ENCODE data around the gene SDK1.
"Not testable (repeated sequence)": the region's sequence is repeated elsewhere in the genome, so short reads cannot be mapped to it uniquely, and the experiment has no call there.

The SDK1 gene

GRCh38 chr7:3937605-3938004 is 636.6 kb downstream of the SDK1 start:
- DNase-seq = no peak

DNA sequence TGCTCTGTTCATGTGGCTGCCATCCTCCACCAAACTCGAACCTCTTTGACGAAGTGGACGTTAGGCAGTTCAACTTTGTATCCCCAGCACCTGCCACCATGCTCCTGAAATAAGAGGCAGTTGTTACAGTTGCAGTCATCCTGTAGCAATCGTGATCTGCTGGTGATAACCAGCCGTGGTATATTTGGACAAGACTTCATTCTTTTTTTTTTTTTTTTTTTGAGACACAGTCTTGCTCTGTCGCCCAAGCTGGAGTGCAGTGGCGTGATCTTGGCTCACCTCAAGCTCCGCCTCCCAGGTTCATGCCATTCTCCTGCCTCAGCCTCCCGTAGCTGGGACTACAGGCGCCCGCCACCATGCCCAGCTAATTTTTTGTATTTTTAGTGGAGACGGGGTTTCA is 640.7 kb downstream of the SDK1 start:
- DNase-seq = not testable (repeated sequence)

DNA sequence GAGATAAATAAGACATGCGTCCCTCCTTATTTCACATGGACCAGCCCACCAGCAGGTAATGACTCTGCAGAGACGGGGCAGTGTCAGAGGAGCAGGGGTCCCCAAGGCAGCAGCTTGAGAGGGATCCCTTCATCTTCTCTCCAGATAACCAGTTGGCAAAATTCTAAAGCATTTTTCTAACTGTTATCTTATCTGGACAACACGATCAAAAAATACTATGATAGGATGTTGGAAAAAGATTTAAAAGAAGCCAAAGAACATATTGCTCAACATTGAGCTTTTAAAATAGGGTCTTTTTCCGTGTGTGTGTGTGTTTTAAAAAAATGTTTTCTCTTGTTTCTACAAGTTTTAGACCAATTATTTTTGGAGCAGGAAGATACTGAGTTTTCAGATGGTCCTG is 641.2 kb downstream of the SDK1 start:
- DNase-seq = no peak

DNA sequence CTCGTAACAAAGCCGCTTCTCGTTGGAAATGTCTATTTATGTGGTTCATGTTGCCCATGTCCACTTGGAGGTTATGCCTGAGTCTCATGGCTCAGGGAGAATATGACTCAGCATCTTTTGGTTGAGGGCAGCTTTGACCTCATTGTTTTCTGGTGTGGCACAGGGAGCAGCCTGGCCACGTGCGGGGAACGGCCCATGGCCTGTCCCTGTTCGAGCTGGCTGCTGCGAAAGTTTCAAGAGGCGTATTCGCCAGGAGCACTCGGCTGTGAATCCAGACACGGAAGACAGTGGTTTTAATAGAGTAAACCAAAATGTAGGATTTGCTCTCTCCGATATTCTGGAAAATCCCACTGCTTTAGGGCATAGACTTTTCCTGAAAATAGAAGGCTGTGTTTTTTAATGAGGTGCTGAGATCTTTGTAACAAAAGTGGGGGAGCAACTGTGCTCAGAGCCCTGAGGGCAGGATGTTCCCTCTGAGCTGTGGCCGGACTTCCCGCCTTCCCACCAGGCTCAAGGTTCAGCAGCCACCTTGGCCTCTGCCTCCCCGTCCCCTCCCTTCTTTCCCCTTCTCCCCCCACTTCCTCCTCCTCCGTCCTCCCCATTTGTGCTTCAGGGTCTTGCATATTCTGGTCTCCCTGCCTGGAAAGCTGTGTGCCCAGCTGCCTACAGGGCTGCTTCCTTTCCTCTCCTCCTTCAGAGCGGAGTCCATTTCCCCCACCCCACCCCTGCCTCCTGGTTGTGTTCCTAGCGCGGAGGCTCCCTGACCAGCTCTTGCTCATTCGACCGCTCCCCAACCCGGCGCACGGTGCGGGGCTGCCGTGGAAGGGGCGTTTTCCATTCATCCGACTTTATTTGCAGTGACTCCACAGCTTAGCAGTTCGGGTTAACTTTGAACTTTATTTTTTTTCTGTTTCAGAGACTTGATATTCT is 642.0 kb downstream of the SDK1 start:
- no peak for DNase-seq

DNA sequence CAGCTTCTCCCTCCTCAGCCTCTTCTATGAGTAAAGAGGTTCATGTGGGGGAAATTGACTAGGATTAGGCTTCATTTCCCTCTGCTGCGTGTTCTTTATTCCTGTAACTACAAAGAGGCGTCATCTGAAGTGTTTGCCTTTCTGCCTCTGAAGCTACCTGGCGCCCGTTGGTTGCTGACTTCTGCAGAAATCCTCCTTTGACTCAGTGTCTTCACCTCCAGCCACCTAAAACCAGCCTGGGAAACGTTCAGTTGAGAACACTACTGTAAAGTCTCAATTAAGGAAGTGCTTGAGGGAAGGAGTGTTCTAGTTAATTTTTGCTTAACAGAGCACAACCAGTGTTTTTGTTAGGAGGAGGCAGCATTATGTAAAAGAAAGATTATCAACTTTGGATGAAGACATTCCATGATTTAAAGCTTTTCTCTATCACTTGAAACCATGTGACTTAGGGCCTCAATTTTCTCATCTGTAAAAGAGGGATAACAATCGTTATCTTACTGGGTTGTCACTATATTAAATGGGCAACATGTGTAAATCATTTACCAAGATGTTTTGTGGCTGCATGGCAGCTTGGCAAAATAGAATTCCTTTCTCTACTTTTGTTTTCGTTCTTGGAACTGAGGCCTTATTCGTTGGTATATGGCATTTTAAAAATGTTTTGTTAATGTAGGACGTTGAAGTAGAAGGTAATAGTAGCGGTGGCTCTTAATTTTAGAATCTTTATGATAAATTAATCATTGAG is 642.9 kb downstream of the SDK1 start:
- no peak for DNase-seq

- DNase-seq = no peak
Observed at GRCh38 chr7:3949242-3949640, 648.2 kb downstream of the SDK1 start.

- no peak for DNase-seq
Observed at GRCh38 chr7:3950249-3950648, 649.2 kb downstream of the SDK1 start.

DNA sequence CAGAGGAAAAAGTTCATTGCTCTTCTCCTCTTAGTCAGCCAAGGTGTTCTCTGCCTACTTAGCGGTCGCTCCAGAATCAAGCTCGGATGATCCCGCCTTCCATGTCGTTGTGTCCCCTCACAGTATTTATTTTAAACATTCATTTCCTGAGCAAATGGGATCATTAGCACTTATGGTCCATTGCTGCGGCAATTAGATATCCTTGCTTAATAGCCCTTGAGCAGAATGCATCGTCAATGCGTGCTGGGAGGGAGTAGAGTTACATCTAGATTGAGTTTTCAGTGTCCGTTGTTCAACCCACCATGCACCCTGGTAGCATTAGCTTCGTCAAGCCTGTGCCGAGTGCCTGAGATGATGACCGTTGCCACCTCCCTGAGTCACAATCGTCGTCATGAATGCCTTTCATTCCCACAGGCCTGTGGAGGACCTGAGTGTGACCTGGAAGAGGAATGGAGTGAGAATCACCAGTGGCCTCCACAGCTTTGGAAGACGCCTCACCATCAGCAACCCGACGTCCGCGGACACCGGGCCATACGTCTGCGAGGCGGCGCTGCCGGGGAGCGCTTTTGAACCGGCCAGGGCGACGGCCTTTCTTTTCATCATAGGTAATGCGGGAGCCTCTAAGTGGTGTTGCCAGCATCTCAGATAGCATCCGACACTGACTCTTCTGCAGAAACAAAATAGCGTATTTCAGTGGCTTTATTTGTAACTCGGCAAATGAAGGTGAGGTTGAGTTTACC is 650.4 kb downstream of the SDK1 start:
- no peak for DNase-seq

DNA sequence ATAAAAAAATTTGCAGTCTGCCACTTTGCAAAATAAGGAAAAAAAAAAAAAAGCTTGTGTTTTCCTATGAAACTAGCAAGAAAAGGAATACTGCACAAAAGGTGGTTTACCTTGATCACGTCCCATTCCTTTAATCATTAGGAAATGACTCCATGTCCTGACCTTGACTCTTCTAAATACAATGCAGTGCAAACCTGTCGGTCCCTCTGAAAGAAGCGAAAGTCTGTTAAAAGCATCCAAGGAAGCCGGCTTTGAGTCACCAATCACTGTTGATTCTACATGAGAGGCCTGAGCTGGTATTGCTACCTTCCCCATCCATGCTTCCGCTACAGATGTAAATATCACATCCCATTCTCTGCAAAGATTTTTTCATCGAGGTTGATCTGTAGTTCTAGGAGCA is 652.1 kb downstream of the SDK1 start:
- DNase-seq = no peak

DNA sequence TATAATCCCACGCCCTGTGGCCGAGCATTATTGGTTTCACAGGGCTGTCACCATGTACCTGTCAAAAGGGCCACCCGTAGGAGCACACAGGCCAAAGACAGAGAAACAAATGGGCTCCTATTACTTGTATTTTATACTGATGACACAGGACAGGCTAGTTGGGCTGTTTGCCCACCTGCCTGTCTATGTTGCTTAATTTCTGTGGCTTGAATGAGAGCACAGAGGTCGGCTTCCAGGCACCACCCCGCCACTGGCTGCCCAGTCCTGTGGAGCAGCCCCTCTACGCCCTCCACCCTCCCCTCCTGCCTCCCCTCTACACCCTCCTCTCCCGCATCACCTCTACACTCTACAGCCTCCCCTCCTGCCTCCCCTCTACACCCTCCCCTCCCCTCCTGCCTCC is 652.9 kb downstream of the SDK1 start:
- DNase-seq = no peak

DNA sequence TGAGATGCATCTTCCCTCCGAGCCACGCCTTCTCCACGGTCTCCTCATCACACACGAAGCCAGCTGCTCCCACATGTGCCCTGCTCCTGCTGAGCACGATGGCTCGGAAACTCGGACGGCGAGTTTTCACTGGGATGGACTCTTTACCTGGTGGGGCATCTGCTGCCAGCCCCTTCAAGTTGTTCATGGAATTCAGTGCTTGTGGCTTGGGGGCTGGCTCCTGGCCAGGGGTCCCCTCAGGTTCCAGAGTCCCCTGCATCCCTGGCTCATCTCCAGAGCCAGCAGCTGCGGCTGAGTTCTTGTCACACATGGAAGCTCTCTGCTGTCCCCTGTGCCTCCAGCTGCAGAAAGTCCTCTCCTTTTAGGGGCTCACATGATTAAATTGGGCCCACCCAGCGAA is 654.0 kb downstream of the SDK1 start:
- DNase-seq = no peak

DNA sequence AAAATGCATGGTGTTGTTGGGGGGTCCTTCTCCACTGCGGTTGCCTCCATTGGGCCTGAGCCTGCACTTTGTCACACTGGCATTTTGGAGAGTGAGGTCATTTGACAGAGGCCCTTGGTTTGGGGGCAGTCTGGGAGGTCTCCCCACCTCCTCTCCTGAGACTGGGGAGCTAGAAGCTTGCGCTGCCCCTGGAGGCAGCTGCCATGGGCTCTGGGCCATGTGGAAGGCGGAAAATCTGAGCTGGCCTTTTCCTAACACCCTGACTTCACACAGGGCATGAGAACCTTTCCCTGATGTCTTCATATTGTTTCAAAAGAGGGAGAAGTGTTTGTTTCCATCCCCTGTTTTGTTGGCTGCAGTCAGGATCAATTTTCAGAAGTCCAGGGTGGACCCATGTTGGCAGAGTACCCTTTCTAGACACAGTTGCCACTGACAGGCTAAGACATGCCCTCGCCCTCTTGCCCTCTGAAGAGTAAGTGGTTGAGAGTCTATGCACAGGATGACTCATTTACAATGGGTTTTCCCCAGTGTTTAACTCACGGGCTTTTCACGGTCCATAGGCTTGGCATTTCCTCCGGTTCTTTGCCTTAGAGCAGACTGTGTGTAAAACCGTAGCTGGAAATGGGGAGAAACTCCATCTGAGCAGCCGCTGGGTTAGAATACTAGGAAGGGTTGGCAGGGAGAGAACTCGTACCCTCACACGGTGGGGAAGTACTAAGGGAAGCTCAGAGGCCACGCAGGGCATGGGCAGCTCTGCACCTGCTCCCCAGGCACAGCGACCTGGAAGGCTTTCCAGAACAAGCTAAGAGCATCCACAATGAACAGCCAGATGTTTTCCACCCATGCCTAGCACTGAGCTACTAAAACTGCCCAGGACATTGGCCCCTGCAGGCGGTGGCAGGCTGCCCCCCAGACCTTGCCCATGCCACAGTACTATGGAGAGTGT is 655.0 kb downstream of the SDK1 start:
- no peak for DNase-seq

- no peak for DNase-seq
Observed at GRCh38 chr7:3956949-3957348, 655.9 kb downstream of the SDK1 start.

GRCh38 chr7:3957472-3958108 is 656.5 kb downstream of the SDK1 start:
- no peak for DNase-seq

- DNase-seq = no peak
Observed at GRCh38 chr7:3958109-3958483, 657.0 kb downstream of the SDK1 start.

- DNase-seq = no peak
Observed at GRCh38 chr7:3959364-3959763, 658.3 kb downstream of the SDK1 start.

- no peak for DNase-seq
Observed at GRCh38 chr7:3960050-3960763, 659.2 kb downstream of the SDK1 start.

DNA sequence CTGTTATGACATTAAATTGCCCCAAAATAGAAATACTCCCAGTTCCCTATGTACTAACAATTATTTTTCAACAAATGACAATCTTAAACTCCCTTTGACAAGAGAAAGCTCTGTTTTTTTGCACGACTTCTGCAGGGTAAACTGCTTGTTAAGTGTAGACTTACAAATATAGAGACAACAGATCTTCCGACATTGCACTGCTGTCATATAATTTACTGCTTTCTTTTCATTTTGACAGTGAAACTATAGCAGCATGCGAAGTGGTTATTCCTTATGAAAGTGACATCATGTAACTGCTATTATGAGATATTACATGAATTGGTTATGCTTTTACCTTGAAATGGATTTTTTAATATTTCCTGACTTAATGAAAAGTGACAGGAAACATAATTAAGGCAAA is 659.9 kb downstream of the SDK1 start:
- DNase-seq = no peak

- no peak for DNase-seq
Observed at GRCh38 chr7:3961857-3962503, 660.9 kb downstream of the SDK1 start.

DNA sequence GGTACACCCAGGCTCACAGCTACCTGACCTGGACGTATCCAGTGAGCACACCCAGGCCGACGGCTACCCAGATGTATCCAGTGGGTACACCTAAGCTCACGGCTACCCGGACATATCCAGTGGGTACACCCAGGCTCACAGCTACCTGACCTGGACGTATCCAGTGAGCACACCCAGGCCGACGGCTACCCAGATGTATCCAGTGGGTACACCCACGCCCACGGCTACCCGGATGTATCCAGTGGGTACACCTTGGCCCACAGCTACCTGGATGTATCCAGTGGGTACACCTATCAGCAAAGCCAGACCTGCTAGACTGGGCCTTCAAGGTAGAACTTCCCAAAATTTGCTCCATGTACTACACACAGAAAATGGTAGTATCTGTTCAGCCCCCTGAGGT is 662.7 kb downstream of the SDK1 start:
- not testable (repeated sequence) for DNase-seq

All from activated CD4-positive, alpha-beta T cell treated with anti-CD3 and anti-CD28 coated beads, Interleukin-2, amount 50 U/mL, for 1 hour (primary cell).